Lung (tissue), 12 donors: ENCODE results near the gene HHLA2. TPM values are rescaled to one million over a fixed set of nuclear protein-coding genes. Genes with fewer than 3 reads are reported as not detected.

ENCODE experiments used
- ATAC-seq: fragments of 200-7000 bp; cut with Tn5 transposase; one replicate; pipeline ENCODE4 v1.9.1; 2020; ENCODE audit warnings: moderate number of reproducible peaks; ENCODE audit not compliant: insufficient read depth, low FRiP score
- DNase-seq, 3 donors: peaks; one replicate each; pipeline ENCODE4 v3.0.0-alpha.2; 2013 to 2017
- H3K27ac ChIP-seq, 2 donors: one replicate each; pipeline ENCODE4 v1.5.1; 2013; ENCODE audit warnings: mild to moderate bottlenecking in 2 of 2, moderate library complexity in 2 of 2, control low read depth in 1 of 2, inconsistent platforms in 1 of 2, low read depth in 1 of 2, low read length in 1 of 2
- H3K27me3 ChIP-seq, 3 donors: one replicate each; pipeline ENCODE4 v1.5.1; 2013; ENCODE audit warnings: low read length in 2 of 3; ENCODE audit not compliant: control insufficient read depth in 3 of 3, insufficient read depth in 3 of 3
- H3K36me3 ChIP-seq, 4 donors: one replicate each; pipeline ENCODE4 v1.5.1; 2013; ENCODE audit warnings: low read length in 4 of 4, mild to moderate bottlenecking in 1 of 4, moderate library complexity in 1 of 4; ENCODE audit not compliant: control insufficient read depth in 4 of 4, insufficient read depth in 4 of 4
- H3K4me1 ChIP-seq, 5 donors: one replicate each; pipeline ENCODE4 v1.5.1; 2013; ENCODE audit warnings: low read length in 5 of 5, mild to moderate bottlenecking in 2 of 5, moderate library complexity in 1 of 5; ENCODE audit not compliant: control insufficient read depth in 5 of 5, insufficient read depth in 5 of 5
- H3K4me3 ChIP-seq: one replicate; pipeline ENCODE4 v1.5.1; 2013; ENCODE audit warnings: mild to moderate bottlenecking, control low read depth, moderate library complexity
- H3K9ac ChIP-seq, 2 donors: one replicate each; pipeline ENCODE4 v1.5.1; 2013; ENCODE audit warnings: low read length in 2 of 2, control low read depth in 1 of 2; ENCODE audit not compliant: insufficient read depth in 1 of 2
- H3K9me3 ChIP-seq, 4 donors: one replicate each; pipeline ENCODE4 v1.5.1; 2013; ENCODE audit warnings: low read length in 3 of 4, mild to moderate bottlenecking in 1 of 4, moderate library complexity in 1 of 4; ENCODE audit not compliant: control insufficient read depth in 4 of 4, insufficient read depth in 3 of 4
- WGBS, 2 donors: extraction: QIAGEN DNeasy Blood & Tissue Kit; methylation state at CpG; one replicate each; pipeline ENCODE4 v1.1.7; 2013; 5-methylcytosine and 5-hydroxymethylcytosine counted together
- polyA plus RNA-seq, 2 donors: library from polyadenylated mRNA; stranded (reverse); fragments of 200-250 nt; gene quantifications; one replicate each; pipeline ENCODE4 v1.2.1, GENCODE V29; 2013
- total RNA-seq, 2 donors: library from RNA; depleted of rRNA in 1 of 2; stranded (reverse); fragments of >200 nt in 1 of 2; gene quantifications; one replicate each; pipeline ENCODE4 v1.2.1, GENCODE V29; 2014 to 2021
- TF ChIP-seq, protein P1 (sequence below): IDR thresholded peaks from 2 replicates; pipeline ENCODE4 v1.5.1; 2012; ENCODE audit warnings: mild to moderate bottlenecking; ENCODE audit errors: control extremely low read depth, extremely low read depth
- donor health status: control.
- donor health status: control.
- donor health status: Bipolar disorder and iron deficiency.
- donor health status: healthy.
- donor health status: DM: yes; HTN: yes; CAD: no.

HHLA2 gene
- total and polyA plus RNA-seq, 4 donors: 1.8 to 20.2 (median 3.5) TPM

DNA sequence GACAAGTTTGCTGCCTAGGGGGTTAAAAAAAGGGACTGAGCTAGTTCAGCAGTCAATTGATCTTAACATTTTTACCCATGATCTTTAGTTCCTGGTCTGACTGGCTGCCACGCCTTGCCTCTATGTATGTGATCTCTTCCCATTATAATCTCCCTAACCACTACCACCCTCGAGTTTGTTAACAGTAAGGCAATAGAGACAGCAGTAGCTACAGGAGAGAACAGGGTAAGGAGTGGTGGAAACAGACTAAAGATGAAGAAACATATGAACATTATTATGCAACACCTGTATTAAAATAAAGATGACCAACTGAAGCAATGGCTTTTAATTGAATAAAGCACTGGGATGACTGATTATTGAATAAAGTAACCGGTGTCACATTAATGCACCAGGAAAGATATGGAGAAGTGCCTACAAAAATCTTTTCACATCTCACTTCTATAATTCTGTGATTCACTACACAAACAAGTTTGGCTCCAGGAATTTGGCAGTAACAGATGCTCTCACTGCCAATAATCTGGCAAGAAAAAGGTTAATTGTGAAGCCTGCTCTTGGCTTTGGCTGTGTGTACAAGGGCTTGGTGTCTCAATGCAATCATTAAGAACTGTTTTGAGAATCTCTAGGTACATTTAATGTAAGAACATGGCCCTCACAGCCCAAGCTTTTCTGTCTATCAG, 95.7 kb downstream of the HHLA2 start:
- DNase-seq (peak in 1 of 3 donors; percentile 47), ATAC-seq (no peak)
- H3K27me3 ChIP-seq: no peaks in the 10 kb centered on the region
- no peak overlapping the region for H3K9ac ChIP-seq
- WGBS, 2 donors: 66 to 77% methylated on average over 3 of the region's 3 CpGs
- H3K27ac ChIP-seq: no peak overlapping the region
- peaks cover 0 to 6% (median 0%) of the 10 kb centered on the region in 5 donors for H3K4me1 ChIP-seq
- no peaks in the 10 kb centered on the region for H3K9me3 ChIP-seq
- TF ChIP-seq, protein P1, sequence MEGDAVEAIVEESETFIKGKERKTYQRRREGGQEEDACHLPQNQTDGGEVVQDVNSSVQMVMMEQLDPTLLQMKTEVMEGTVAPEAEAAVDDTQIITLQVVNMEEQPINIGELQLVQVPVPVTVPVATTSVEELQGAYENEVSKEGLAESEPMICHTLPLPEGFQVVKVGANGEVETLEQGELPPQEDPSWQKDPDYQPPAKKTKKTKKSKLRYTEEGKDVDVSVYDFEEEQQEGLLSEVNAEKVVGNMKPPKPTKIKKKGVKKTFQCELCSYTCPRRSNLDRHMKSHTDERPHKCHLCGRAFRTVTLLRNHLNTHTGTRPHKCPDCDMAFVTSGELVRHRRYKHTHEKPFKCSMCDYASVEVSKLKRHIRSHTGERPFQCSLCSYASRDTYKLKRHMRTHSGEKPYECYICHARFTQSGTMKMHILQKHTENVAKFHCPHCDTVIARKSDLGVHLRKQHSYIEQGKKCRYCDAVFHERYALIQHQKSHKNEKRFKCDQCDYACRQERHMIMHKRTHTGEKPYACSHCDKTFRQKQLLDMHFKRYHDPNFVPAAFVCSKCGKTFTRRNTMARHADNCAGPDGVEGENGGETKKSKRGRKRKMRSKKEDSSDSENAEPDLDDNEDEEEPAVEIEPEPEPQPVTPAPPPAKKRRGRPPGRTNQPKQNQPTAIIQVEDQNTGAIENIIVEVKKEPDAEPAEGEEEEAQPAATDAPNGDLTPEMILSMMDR: no peak
- no peak overlapping the region for H3K4me3 ChIP-seq
- H3K36me3 ChIP-seq: no peaks in the 10 kb centered on the region

DNA sequence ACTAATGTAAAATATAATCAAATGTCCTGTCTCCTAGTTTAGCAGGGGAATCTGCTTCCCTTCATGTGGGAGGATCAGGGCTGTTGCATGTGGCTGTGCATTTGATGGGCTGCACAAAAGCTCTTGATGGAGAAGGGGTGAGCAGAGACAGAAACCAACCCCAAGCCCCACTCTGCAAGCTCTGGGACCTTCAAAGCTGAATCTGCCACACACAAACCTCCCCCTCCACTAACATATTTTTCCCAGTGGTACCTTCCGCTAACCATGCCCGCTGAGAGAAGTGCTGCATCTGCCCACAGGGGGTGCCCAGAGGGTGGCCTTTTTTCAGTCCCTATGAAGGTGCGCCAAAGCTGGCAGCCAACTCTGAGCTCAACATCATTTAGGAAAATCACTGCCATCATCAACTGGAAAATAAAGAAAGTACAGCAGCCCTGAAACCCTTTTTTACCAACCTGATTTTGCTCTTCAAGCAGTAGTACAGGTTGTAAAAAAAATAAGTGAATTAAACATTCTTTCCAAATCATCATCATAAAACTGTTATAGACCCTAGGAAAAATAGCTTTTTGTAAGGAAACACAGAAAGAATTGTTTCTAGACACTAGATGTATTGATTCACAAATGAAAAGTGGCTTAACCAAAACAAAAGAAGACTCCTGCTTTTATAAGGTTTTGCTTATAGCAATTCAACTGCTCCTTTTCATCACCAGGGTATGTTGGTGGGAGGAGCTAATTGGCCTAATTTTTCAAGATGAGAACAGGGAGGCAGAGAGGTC, 97.0 kb downstream of the HHLA2 start:
- Histone ChIP-seq H3K4me3 (no peak overlapping the region), H3K36me3 (no peaks in the 10 kb centered on the region), H3K9ac (no peak overlapping the region), H3K27ac (no peak overlapping the region), H3K4me1 (peaks cover 0 to 6% (median 0%) of the 10 kb centered on the region in 5 donors), H3K27me3 (no peaks in the 10 kb centered on the region), H3K9me3 (no peaks in the 10 kb centered on the region)
- ATAC-seq (no peak), DNase-seq (no peak)
- TF ChIP-seq, protein P1: no peak
- 63 to 65% methylated on average over 3 of the region's 3 CpGs for WGBS, 2 donors

DNA sequence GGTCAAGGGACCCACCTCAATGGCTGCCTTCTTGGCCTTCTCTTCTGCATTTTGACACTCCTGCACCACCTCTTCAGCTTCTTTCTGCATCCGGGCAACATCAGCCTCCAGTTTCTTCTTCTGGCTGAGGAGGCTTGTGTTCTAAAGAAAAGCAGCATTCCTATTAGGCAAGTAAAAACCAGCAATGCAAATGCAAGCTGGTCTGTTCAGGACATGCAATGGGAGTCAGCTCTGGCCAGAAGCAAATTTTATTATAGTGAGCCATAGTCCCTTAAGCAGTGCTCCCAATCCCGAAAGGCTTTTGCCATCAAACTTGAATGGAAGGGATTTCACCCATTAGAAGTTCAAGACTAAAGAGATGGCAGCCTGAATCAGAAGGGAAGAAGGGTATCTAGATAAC, 97.7 kb downstream of the HHLA2 start:
- no peak for ATAC-seq

More for the DNA sequence above, 97.7 kb downstream of the HHLA2 start:
- Histone ChIP-seq H3K27me3 (no peaks in the 10 kb centered on the region), H3K36me3 (no peaks in the 10 kb centered on the region), H3K4me3 (no peak overlapping the region), H3K9ac (no peak overlapping the region), H3K9me3 (no peaks in the 10 kb centered on the region), H3K4me1 (peaks cover 0 to 6% (median 0%) of the 10 kb centered on the region in 5 donors), H3K27ac (no peak overlapping the region)
- DNase-seq: no peak
- WGBS, 2 donors: 96 to 97% methylated on average over 2 of the region's 2 CpGs
- TF ChIP-seq, protein P1: no peak
